Measurements from ENCODE around the gene BRINP3. TPM values are rescaled to one million over a fixed set of nuclear protein-coding genes. Genes with fewer than 3 reads are reported as not detected.

BRINP3 gene
- total RNA-seq, 1 donor from 2014 or later = 2.2 TPM

- DNase-seq (ENCODE audit: low spot score) = no peak
- Mint-ChIP-seq H3K27ac (ENCODE audit: unreplicated experiment) (no peak overlapping the region), H3K9me3 (ENCODE audit: unreplicated experiment) (no peaks in the 10 kb centered on the region), H3K4me3 (ENCODE audit: unreplicated experiment) (no peak overlapping the region), H3K27me3 (ENCODE audit: unreplicated experiment) (no peaks in the 10 kb centered on the region), H3K36me3 (ENCODE audit: low read depth, unreplicated experiment) (no peaks in the 10 kb centered on the region), H3K4me1 (ENCODE audit: unreplicated experiment) (no peaks in the 10 kb centered on the region)
- no peak for TF ChIP-seq CTCF (IDR thresholded peaks at IDR 0.05; ENCODE audit: unreplicated experiment)
Observed at GRCh38 chr1:190192627-190193026, 285.0 kb downstream of the BRINP3 start.

- TF ChIP-seq CTCF (IDR thresholded peaks at IDR 0.05; ENCODE audit: unreplicated experiment) = no peak
- no peak for DNase-seq (ENCODE audit: low spot score)
- Mint-ChIP-seq H3K4me3 (ENCODE audit: unreplicated experiment) (no peak overlapping the region), H3K27ac (ENCODE audit: unreplicated experiment) (no peak overlapping the region), H3K9me3 (ENCODE audit: unreplicated experiment) (no peaks in the 10 kb centered on the region), H3K27me3 (ENCODE audit: unreplicated experiment) (no peaks in the 10 kb centered on the region), H3K36me3 (ENCODE audit: low read depth, unreplicated experiment) (no peaks in the 10 kb centered on the region), H3K4me1 (ENCODE audit: unreplicated experiment) (no peaks in the 10 kb centered on the region)
Observed at GRCh38 chr1:190183588-190183987, 294.1 kb downstream of the BRINP3 start.

- no peaks in the 10 kb centered on the region for H3K9me3 Mint-ChIP-seq (ENCODE audit: unreplicated experiment)
- H3K27me3 Mint-ChIP-seq (ENCODE audit: unreplicated experiment) = no peaks in the 10 kb centered on the region
- H3K4me1 Mint-ChIP-seq (ENCODE audit: unreplicated experiment) = no peaks in the 10 kb centered on the region
- H3K27ac Mint-ChIP-seq (ENCODE audit: unreplicated experiment) = no peak overlapping the region
- no peak for DNase-seq (ENCODE audit: low spot score)
- no peak for TF ChIP-seq CTCF (IDR thresholded peaks at IDR 0.05; ENCODE audit: unreplicated experiment)
- H3K4me3 Mint-ChIP-seq (ENCODE audit: unreplicated experiment) = no peak overlapping the region
- H3K36me3 Mint-ChIP-seq (ENCODE audit: low read depth, unreplicated experiment) = no peaks in the 10 kb centered on the region
Observed at GRCh38 chr1:190179817-190180216, 297.8 kb downstream of the BRINP3 start.

- TF ChIP-seq CTCF (IDR thresholded peaks at IDR 0.05; ENCODE audit: unreplicated experiment) = no peak
- H3K36me3 Mint-ChIP-seq (ENCODE audit: low read depth, unreplicated experiment) = no peaks in the 10 kb centered on the region
- H3K4me1 Mint-ChIP-seq (ENCODE audit: unreplicated experiment) = no peaks in the 10 kb centered on the region
- no peaks in the 10 kb centered on the region for H3K9me3 Mint-ChIP-seq (ENCODE audit: unreplicated experiment)
- no peaks in the 10 kb centered on the region for H3K27me3 Mint-ChIP-seq (ENCODE audit: unreplicated experiment)
- no peak overlapping the region for H3K27ac Mint-ChIP-seq (ENCODE audit: unreplicated experiment)
- no peak for DNase-seq (ENCODE audit: low spot score)
- no peak overlapping the region for H3K4me3 Mint-ChIP-seq (ENCODE audit: unreplicated experiment)
Observed at GRCh38 chr1:190178827-190179226, 298.8 kb downstream of the BRINP3 start.

- Mint-ChIP-seq H3K36me3 (ENCODE audit: low read depth, unreplicated experiment) (no peaks in the 10 kb centered on the region), H3K27ac (ENCODE audit: unreplicated experiment) (no peak overlapping the region), H3K4me1 (ENCODE audit: unreplicated experiment) (no peaks in the 10 kb centered on the region), H3K4me3 (ENCODE audit: unreplicated experiment) (no peak overlapping the region), H3K27me3 (ENCODE audit: unreplicated experiment) (no peaks in the 10 kb centered on the region), H3K9me3 (ENCODE audit: unreplicated experiment) (no peaks in the 10 kb centered on the region)
- DNase-seq (ENCODE audit: low spot score) = no peak
- no peak for TF ChIP-seq CTCF (IDR thresholded peaks at IDR 0.05; ENCODE audit: unreplicated experiment)
Observed at GRCh38 chr1:190177555-190177954, 300.1 kb downstream of the BRINP3 start.
